GM12878 (cell line): ENCODE results near the gene ESYT3.

Source experiments
- BCL11A ChIP-seq: IDR thresholded peaks from 2 replicates; pipeline ENCODE4 v1.6.1; 2011; ENCODE audit warnings: low read depth, low read length
- CTCF ChIP-seq, 3 experiments: IDR thresholded peaks in 2 of 3; conservative IDR thresholded peaks in 1 of 3; 2 replicates each; pipeline ENCODE4 v1.5.1; 2011; ENCODE audit warnings: low read depth in 3 of 3, low read length in 3 of 3, mild to moderate bottlenecking in 3 of 3, control low read depth in 2 of 3, moderate library complexity in 2 of 3, inconsistent platforms in 1 of 3, mixed read lengths in 1 of 3; ENCODE audit not compliant: control insufficient read depth in 2 of 3, insufficient read depth in 1 of 3; ENCODE audit errors: extremely low read depth in 1 of 3
- EED ChIP-seq: sonication (generic); IDR thresholded peaks from 2 replicates; pipeline ENCODE4 v1.6.1; 2016; ENCODE audit warnings: antibody characterized with exemption, low read depth
- FOXK2 ChIP-seq: fragments of 450-650 bp; IDR thresholded peaks from 2 replicates; pipeline ENCODE4 v1.6.1; 2017; ENCODE audit warnings: mild to moderate bottlenecking, moderate library complexity
- GABPA ChIP-seq: IDR thresholded peaks from 2 replicates; pipeline ENCODE4 v1.6.1; 2014; ENCODE audit warnings: antibody characterized with exemption, low read depth, mild to moderate bottlenecking, inconsistent platforms
- JUNB ChIP-seq: IDR thresholded peaks from 2 replicates; pipeline ENCODE4 v1.6.1; 2016; ENCODE audit warnings: antibody characterized with exemption, mild to moderate bottlenecking
- POLR2A ChIP-seq: IDR thresholded peaks from 2 replicates; pipeline ENCODE4 v1.6.1; 2011; ENCODE audit warnings: low read depth, mild to moderate bottlenecking, low read length
- USF2 ChIP-seq: IDR thresholded peaks from 2 replicates; pipeline ENCODE4 v1.6.1; 2011; ENCODE audit warnings: low read depth, low read length, improper control_type of control experiment, borderline replicate concordance
- ZBTB33 ChIP-seq: fragments of 450-650 bp; IDR thresholded peaks from 2 replicates; pipeline ENCODE4 v1.6.1; 2017; ENCODE audit warnings: mild to moderate bottlenecking

GRCh38 chr3:138445654-138446053 lies 11.2 kb downstream of the ESYT3 start:
- TF ChIP-seq POLR2A (no peak), FOXK2 (no peak), GABPA (no peak), USF2 (no peak), CTCF (IDR thresholded peaks at IDR 0.05 in 2 of 3, conservative IDR thresholded peaks at IDR 0.05 in 1 of 3; ENCODE audit: control insufficient read depth in 2 of 3, extremely low read depth in 1 of 3, insufficient read depth in 1 of 3, low read depth in 3 of 3, low read length in 3 of 3) (no peak), BCL11A (no peak), EED (no peak), JUNB (no peak), ZBTB33 (no peak)
